Activated naive CD8-positive, alpha-beta T cell treated with anti-CD3 and anti-CD28 coated beads for 36 hours (primary cell): Measurements from ENCODE around the gene NAA40. TPM values are rescaled to one million over a fixed set of nuclear protein-coding genes. Genes with fewer than 3 reads are reported as not detected.

Source experiments
- DNase-seq: peaks from one replicate; pipeline ENCODE4 v3.0.0; 2021
- H3K27ac Mint-ChIP-seq: one replicate; pipeline ENCODE4 v1.8.0; 2022; ENCODE audit warnings: mild to moderate bottlenecking, moderate library complexity, mixed read lengths
- H3K27me3 Mint-ChIP-seq: one replicate; pipeline ENCODE4 v1.8.0; 2022; ENCODE audit warnings: mild to moderate bottlenecking, mixed read lengths
- H3K36me3 Mint-ChIP-seq: one replicate; pipeline ENCODE4 v1.8.0; 2021; ENCODE audit warnings: mild to moderate bottlenecking, mixed read lengths
- H3K4me1 Mint-ChIP-seq: one replicate; pipeline ENCODE4 v1.8.0; 2021; ENCODE audit warnings: mixed read lengths
- H3K4me3 Mint-ChIP-seq: one replicate; pipeline ENCODE4 v1.8.0; 2022; ENCODE audit warnings: mild to moderate bottlenecking, moderate library complexity, mixed read lengths
- H3K9me3 Mint-ChIP-seq: one replicate; pipeline ENCODE4 v1.8.0; 2022; ENCODE audit warnings: mixed read lengths
- total RNA-seq, 2 experiments: library from RNA; stranded (reverse); gene quantifications; one replicate each; pipeline ENCODE4 v1.2.3, GENCODE V29; 2021

The NAA40 gene
- 10 to 100 TPM; 18.3 to 21.6 TPM for total RNA-seq

- no peaks in the 10 kb centered on the region for H3K36me3 Mint-ChIP-seq
- peaks cover 20% of the 10 kb centered on the region for H3K4me1 Mint-ChIP-seq
- H3K27ac Mint-ChIP-seq = peak within 1 kb of the TSS; percentile 71
- peak; percentile 98 for DNase-seq
- peak within 1 kb of the TSS; percentile 82 for H3K4me3 Mint-ChIP-seq
- H3K9me3 Mint-ChIP-seq = no peaks in the 10 kb centered on the region
- H3K27me3 Mint-ChIP-seq = no peaks in the 10 kb centered on the region
These were observed at the start of gene NAA40 for GRCh38 chr11:63938479-63939396. Gene NAA40, plus strand, starts transcription at chr11:63939002. Its CDS starts 95 bp downstream, at chr11:63939097.

- no peaks in the 10 kb centered on the region for H3K9me3 Mint-ChIP-seq
- peaks cover 18% of the 10 kb centered on the region for H3K36me3 Mint-ChIP-seq
- H3K27ac Mint-ChIP-seq = peak overlapping the region; percentile 93
- no peak for DNase-seq
- H3K4me1 Mint-ChIP-seq = peaks cover 65% of the 10 kb centered on the region
- H3K4me3 Mint-ChIP-seq = peak overlapping the region; percentile 92
- no peaks in the 10 kb centered on the region for H3K27me3 Mint-ChIP-seq
These were observed 49.5 kb upstream of the NAA40 start for GRCh38 chr11:63889344-63889743.

- Mint-ChIP-seq H3K4me3 (no peak overlapping the region), H3K36me3 (peaks cover 14% of the 10 kb centered on the region), H3K9me3 (no peaks in the 10 kb centered on the region), H3K4me1 (peaks cover 60% of the 10 kb centered on the region), H3K27me3 (no peaks in the 10 kb centered on the region), H3K27ac (no peak overlapping the region)
- no peak for DNase-seq
These were observed 48.4 kb upstream of the NAA40 start for GRCh38 chr11:63890368-63890767.

GRCh38 chr11:63892228-63892627, 46.6 kb upstream of the NAA40 start:
- H3K4me3 Mint-ChIP-seq = no peak overlapping the region
- H3K27ac Mint-ChIP-seq = no peak overlapping the region
- H3K9me3 Mint-ChIP-seq = no peaks in the 10 kb centered on the region
- H3K36me3 Mint-ChIP-seq = peaks cover 22% of the 10 kb centered on the region
- peaks cover 55% of the 10 kb centered on the region for H3K4me1 Mint-ChIP-seq
- no peaks in the 10 kb centered on the region for H3K27me3 Mint-ChIP-seq
- no peak for DNase-seq

GRCh38 chr11:63893355-63893754, 45.4 kb upstream of the NAA40 start:
- Mint-ChIP-seq H3K27ac (no peak overlapping the region), H3K36me3 (peaks cover 25% of the 10 kb centered on the region), H3K27me3 (no peaks in the 10 kb centered on the region), H3K4me3 (no peak overlapping the region), H3K9me3 (no peaks in the 10 kb centered on the region), H3K4me1 (peaks cover 46% of the 10 kb centered on the region)
- no peak for DNase-seq

GRCh38 chr11:63896071-63896470, 42.7 kb upstream of the NAA40 start:
- Mint-ChIP-seq H3K27ac (no peak overlapping the region), H3K4me1 (peaks cover 22% of the 10 kb centered on the region), H3K27me3 (no peaks in the 10 kb centered on the region), H3K9me3 (no peaks in the 10 kb centered on the region), H3K4me3 (no peak overlapping the region), H3K36me3 (peaks cover 26% of the 10 kb centered on the region)
- no peak for DNase-seq

- H3K9me3 Mint-ChIP-seq = no peaks in the 10 kb centered on the region
- peaks cover 34% of the 10 kb centered on the region for H3K36me3 Mint-ChIP-seq
- no peak overlapping the region for H3K4me3 Mint-ChIP-seq
- peaks cover 7% of the 10 kb centered on the region for H3K4me1 Mint-ChIP-seq
- H3K27ac Mint-ChIP-seq = no peak overlapping the region
- H3K27me3 Mint-ChIP-seq = no peaks in the 10 kb centered on the region
- DNase-seq = no peak
These were observed 41.2 kb upstream of the NAA40 start for GRCh38 chr11:63897459-63898146.

- Mint-ChIP-seq H3K27me3 (no peaks in the 10 kb centered on the region), H3K27ac (no peak overlapping the region), H3K4me1 (no peaks in the 10 kb centered on the region), H3K4me3 (no peak overlapping the region), H3K36me3 (peaks cover 26% of the 10 kb centered on the region), H3K9me3 (no peaks in the 10 kb centered on the region)
- DNase-seq = no peak
These were observed 37.1 kb upstream of the NAA40 start for GRCh38 chr11:63901660-63902059.

GRCh38 chr11:63903884-63904283, 34.9 kb upstream of the NAA40 start:
- no peaks in the 10 kb centered on the region for H3K27me3 Mint-ChIP-seq

GRCh38 chr11:63904743-63905142, 34.1 kb upstream of the NAA40 start:
- Mint-ChIP-seq H3K4me3 (no peak overlapping the region), H3K4me1 (no peaks in the 10 kb centered on the region), H3K27me3 (no peaks in the 10 kb centered on the region), H3K36me3 (peaks cover 14% of the 10 kb centered on the region), H3K27ac (no peak overlapping the region), H3K9me3 (no peaks in the 10 kb centered on the region)
- DNase-seq = no peak

More at GRCh38 chr11:63903884-63904283, 34.9 kb upstream of the NAA40 start:
- no peak overlapping the region for H3K4me3 Mint-ChIP-seq
- no peaks in the 10 kb centered on the region for H3K9me3 Mint-ChIP-seq
- DNase-seq = no peak
- H3K36me3 Mint-ChIP-seq = peaks cover 20% of the 10 kb centered on the region
- H3K27ac Mint-ChIP-seq = no peak overlapping the region
- H3K4me1 Mint-ChIP-seq = no peaks in the 10 kb centered on the region

GRCh38 chr11:63905179-63905578, 33.6 kb upstream of the NAA40 start:
- H3K36me3 Mint-ChIP-seq = peaks cover 14% of the 10 kb centered on the region
- H3K27me3 Mint-ChIP-seq = no peaks in the 10 kb centered on the region
- DNase-seq = no peak
- H3K4me1 Mint-ChIP-seq = no peaks in the 10 kb centered on the region
- H3K9me3 Mint-ChIP-seq = no peaks in the 10 kb centered on the region
- H3K27ac Mint-ChIP-seq = no peak overlapping the region
- H3K4me3 Mint-ChIP-seq = no peak overlapping the region

- Mint-ChIP-seq H3K27me3 (no peaks in the 10 kb centered on the region), H3K27ac (no peak overlapping the region), H3K9me3 (no peaks in the 10 kb centered on the region), H3K4me1 (no peaks in the 10 kb centered on the region), H3K4me3 (no peak overlapping the region), H3K36me3 (peaks cover 15% of the 10 kb centered on the region)
- DNase-seq = no peak
These were observed 32.7 kb upstream of the NAA40 start for GRCh38 chr11:63906087-63906486.

GRCh38 chr11:63906585-63906984, 32.2 kb upstream of the NAA40 start:
- peaks cover 12% of the 10 kb centered on the region for H3K36me3 Mint-ChIP-seq
- peak; percentile 48 for DNase-seq
- H3K9me3 Mint-ChIP-seq = no peaks in the 10 kb centered on the region
- peak overlapping the region; percentile 21 for H3K27ac Mint-ChIP-seq
- H3K4me1 Mint-ChIP-seq = no peaks in the 10 kb centered on the region
- H3K4me3 Mint-ChIP-seq = no peak overlapping the region
- H3K27me3 Mint-ChIP-seq = no peaks in the 10 kb centered on the region

- Mint-ChIP-seq H3K27ac (no peak overlapping the region), H3K4me3 (no peak overlapping the region), H3K27me3 (no peaks in the 10 kb centered on the region), H3K4me1 (no peaks in the 10 kb centered on the region), H3K9me3 (no peaks in the 10 kb centered on the region), H3K36me3 (peaks cover 8% of the 10 kb centered on the region)
- no peak for DNase-seq
These were observed 31.7 kb upstream of the NAA40 start for GRCh38 chr11:63907063-63907462.

- Mint-ChIP-seq H3K27ac (no peak overlapping the region), H3K27me3 (no peaks in the 10 kb centered on the region), H3K4me3 (no peak overlapping the region), H3K36me3 (peaks cover 8% of the 10 kb centered on the region), H3K9me3 (no peaks in the 10 kb centered on the region), H3K4me1 (no peaks in the 10 kb centered on the region)
- no peak for DNase-seq
These were observed 30.8 kb upstream of the NAA40 start for GRCh38 chr11:63907808-63908530.
